Endothelial cell of umbilical vein (primary cell): ENCODE measurements around the gene LGALS14. TPM values are rescaled to one million over a fixed set of nuclear protein-coding genes. Genes with fewer than 3 reads are reported as not detected.

Experiments
- BruUV-seq: library from RNA; stranded (reverse); fragments of 400-500 nt; replicated peaks from 2 replicates; lab custom pipeline; 2021; lab: Mats Ljungman, UMichigan
- CTCF ChIA-PET: fragments of 300-600, 350-600 bp; sonication (Branson Sonifier 250); formaldehyde crosslinking; loops from one replicate; lab custom pipeline; 2021; ENCODE audit warnings: antibody characterized with exemption, inconsistent platforms; lab: Charles Lee
- POLR2A ChIA-PET: fragments of 300-600, 350-600 bp; sonication (Branson Sonifier 250); formaldehyde crosslinking; loops from one replicate; lab custom pipeline; 2021; ENCODE audit warnings: antibody characterized with exemption, inconsistent platforms; lab: Charles Lee
- DNase-seq: peaks from one replicate; pipeline ENCODE4 v3.0.0-alpha.2; 2011; ENCODE audit warnings: low read depth, low spot score
- FAIRE-seq: peaks from 2 replicates; lab custom pipeline; 2011; peaks lifted over from hg19 to GRCh38; lab: Jason Lieb, UNC
- H2AFZ ChIP-seq: 2 replicates; pipeline ENCODE4 v1.6.0; 2012; ENCODE audit warnings: low read depth, low read length, control low read depth, inconsistent platforms
- H3K27ac ChIP-seq: 2 replicates; pipeline ENCODE4 v1.5.1; 2011; ENCODE audit warnings: low read depth, mild to moderate bottlenecking, control low read depth, low read length, moderate library complexity; ENCODE audit not compliant: insufficient read depth
- H3K27me3 ChIP-seq, 2 experiments: 2 replicates each; pipeline versions ENCODE4 v1.6.0 to v1.6.1; 2011; ENCODE audit warnings: low read length in 2 of 2, mixed read lengths in 1 of 2; ENCODE audit not compliant: control insufficient read depth in 2 of 2, insufficient read depth in 2 of 2
- H3K36me3 ChIP-seq, 2 experiments: 2 replicates in 1 of 2; 3 replicates in 1 of 2; pipeline ENCODE4 v1.5.1; 2011; ENCODE audit warnings: low read length in 2 of 2, mild to moderate bottlenecking in 1 of 2, moderate library complexity in 1 of 2; ENCODE audit not compliant: control insufficient read depth in 2 of 2, insufficient read depth in 2 of 2; ENCODE audit errors: extremely low read depth in 1 of 2
- H3K4me1 ChIP-seq: 3 replicates; pipeline ENCODE4 v1.5.1; 2011; ENCODE audit warnings: mild to moderate bottlenecking, low read length; ENCODE audit not compliant: control insufficient read depth, insufficient read depth; ENCODE audit errors: extremely low read depth
- H3K4me2 ChIP-seq: 2 replicates; pipeline ENCODE4 v1.6.1; 2011; ENCODE audit warnings: low read length, control low read depth, mixed read lengths; ENCODE audit not compliant: insufficient read depth
- H3K4me3 ChIP-seq, 3 experiments: fragments of 200-600 bp in 1 of 3; sonication (generic), shearing (Covaris generic) in 1 of 3; replicated peaks in 1 of 3; 2 replicates each; pipeline ENCODE4 v1.5.1; 2011 to 2016; ENCODE audit warnings: control low read depth in 3 of 3, low read length in 3 of 3, mild to moderate bottlenecking in 2 of 3, inconsistent platforms in 1 of 3, low read depth in 1 of 3, moderate library complexity in 1 of 3; ENCODE audit not compliant: insufficient read depth in 1 of 3
- H3K79me2 ChIP-seq: 2 replicates; pipeline ENCODE4 v1.6.0; 2012; ENCODE audit warnings: low read length, inconsistent platforms; ENCODE audit not compliant: control insufficient read depth, insufficient read depth
- H3K9ac ChIP-seq: replicated peaks from 2 replicates; pipeline ENCODE3; 2011; ENCODE audit warnings: low read length, control low read depth; ENCODE audit not compliant: insufficient read depth; ENCODE audit errors: extremely low read depth
- H3K9me1 ChIP-seq: replicated peaks from 3 replicates; pipeline ENCODE4 v1.6.0; 2011; ENCODE audit warnings: mild to moderate bottlenecking, low read length; ENCODE audit not compliant: control insufficient read depth, insufficient read depth; ENCODE audit errors: extremely low read depth
- H3K9me3 ChIP-seq: replicated peaks from 2 replicates; pipeline ENCODE4 v1.5.1; 2012; ENCODE audit warnings: low read length, inconsistent platforms; ENCODE audit not compliant: control insufficient read depth, insufficient read depth
- H4K20me1 ChIP-seq: replicated peaks from 2 replicates; pipeline ENCODE3; 2011; ENCODE audit warnings: mild to moderate bottlenecking, low read length; ENCODE audit not compliant: control insufficient read depth, insufficient read depth; ENCODE audit errors: extremely low read depth
- EZH2 ChIP-seq: IDR thresholded peaks from 2 replicates; pipeline ENCODE4 v1.6.1; 2012; ENCODE audit warnings: borderline replicate concordance, low read depth, mild to moderate bottlenecking, moderate library complexity, low read length, inconsistent platforms; ENCODE audit not compliant: severe bottlenecking
- FOS ChIP-seq: IDR thresholded peaks from 2 replicates; pipeline ENCODE4 v1.6.1; 2011; ENCODE audit warnings: mild to moderate bottlenecking, low read length, moderate library complexity, borderline replicate concordance; ENCODE audit not compliant: insufficient read depth
- GATA2 ChIP-seq: IDR thresholded peaks from 2 replicates; pipeline ENCODE4 v1.7.0; 2011; ENCODE audit warnings: low read depth, mild to moderate bottlenecking, moderate library complexity, mixed read lengths, low read length; ENCODE audit not compliant: insufficient read length, insufficient read depth
- JUN ChIP-seq: IDR thresholded peaks from 2 replicates; pipeline ENCODE4 v1.6.1; 2011; ENCODE audit warnings: borderline replicate concordance, low read depth; ENCODE audit not compliant: insufficient read length, insufficient read depth
- MYC ChIP-seq: IDR thresholded peaks from one replicate; pipeline ENCODE4 v1.6.1; 2011; ENCODE audit warnings: mild to moderate bottlenecking, low read depth, low read length
- POLR2A ChIP-seq: IDR thresholded peaks from 2 replicates; pipeline ENCODE4 v1.6.1; 2012; ENCODE audit warnings: low read depth, mild to moderate bottlenecking, control low read depth, low read length
- POLR2AphosphoS5 ChIP-seq: IDR thresholded peaks from 2 replicates; pipeline ENCODE4 v1.6.1; 2012; ENCODE audit warnings: low read depth, mild to moderate bottlenecking, control low read depth, low read length, moderate library complexity; ENCODE audit not compliant: insufficient read depth
- dilution Hi-C: fragments of 300-500 bp; cut with MboI; formaldehyde crosslinking; loops from one replicate; pipeline ENCODE4 v1.15.0; 2019; ENCODE audit warnings: low sequenced_read_pairs; ENCODE audit not compliant: extremely low pct_ligation_motif_present
- intact Hi-C: fragments of 100-400 bp; cut with micrococcal nuclease; formaldehyde crosslinking; loops from one replicate; pipeline ENCODE4 v1.10.0; 2022
- polyA plus RNA-seq, 4 experiments: library from polyadenylated mRNA; depleted of rRNA in 3 of 4; stranded (reverse) in 3 of 4; unstranded in 1 of 4; fragments of >200 nt; gene quantifications; 2 replicates each; pipeline versions ENCODE4 v1.2.1 to v1.2.3, GENCODE V29; 2011 to 2012; ENCODE audit warnings: missing spikeins in 1 of 4
- total RNA-seq: library from RNA; stranded (reverse); gene quantifications from 2 replicates; pipeline ENCODE4 v1.2.3, GENCODE V29; 2021
- TF ChIP-seq, protein P1 (sequence below): IDR thresholded peaks from 2 replicates; pipeline ENCODE4 v1.6.1; 2011; ENCODE audit not compliant: insufficient read depth, insufficient read length
- TF ChIP-seq, protein P2 (sequence below), 2 donors: IDR thresholded peaks; 1 replicate in 1 of 2; 2 replicates in 1 of 2; pipeline ENCODE4 v1.5.1; 2011; ENCODE audit warnings: low read length in 2 of 2, mild to moderate bottlenecking in 2 of 2, moderate library complexity in 2 of 2, control low read depth in 1 of 2, inconsistent platforms in 1 of 2, low read depth in 1 of 2; ENCODE audit not compliant: insufficient read depth in 1 of 2; ENCODE audit errors: extremely low read depth in 1 of 2

The LGALS14 gene
- total and polyA plus RNA-seq, 2 donors (not counting 3 experiments of a cell fraction or from before 2014, with no cell fraction given), result not detected

DNA sequence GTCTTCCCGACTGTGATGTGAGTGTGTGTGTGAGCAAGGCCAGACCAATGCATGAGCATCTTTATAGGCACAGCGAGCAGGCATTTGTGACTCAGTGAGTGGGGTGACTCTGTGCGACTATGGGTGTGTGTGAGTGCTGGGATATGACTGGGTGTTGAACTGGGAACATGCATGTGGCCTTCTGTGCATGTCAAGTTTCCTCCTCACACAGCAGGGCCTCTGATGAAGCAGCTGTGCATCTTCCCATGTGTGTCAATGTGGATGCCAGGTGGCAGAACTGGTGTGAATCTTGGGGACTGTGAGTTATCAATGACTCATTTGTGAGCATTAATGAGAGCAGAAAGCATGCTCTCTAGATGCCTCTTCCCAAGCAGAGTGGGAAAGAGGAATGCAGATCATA lies 12.1 kb upstream of the LGALS14 start:
- BruUV-seq, result no TSS peak
- intact Hi-C loops (no loop called here), dilution Hi-C loops (no loop called here)
- H3K4me3 ChIP-seq, result no peak overlapping the region
- no peaks in the 10 kb centered on the region for H4K20me1 ChIP-seq
- H3K9me3 ChIP-seq, result no peaks in the 10 kb centered on the region
- FAIRE-seq (no peak), DNase-seq (no peak)
- H3K9ac ChIP-seq, result no peak overlapping the region
- H3K27me3 ChIP-seq, result peaks cover 0 to 3% of the 10 kb centered on the region in 2 experiments
- H3K27ac ChIP-seq, result no peak overlapping the region
- TF ChIP-seq, protein P1, sequence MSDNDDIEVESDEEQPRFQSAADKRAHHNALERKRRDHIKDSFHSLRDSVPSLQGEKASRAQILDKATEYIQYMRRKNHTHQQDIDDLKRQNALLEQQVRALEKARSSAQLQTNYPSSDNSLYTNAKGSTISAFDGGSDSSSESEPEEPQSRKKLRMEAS, result no peak
- no peak for TF ChIP-seq GATA2
- no peak for TF ChIP-seq POLR2AphosphoS5
- TF ChIP-seq, protein P2, sequence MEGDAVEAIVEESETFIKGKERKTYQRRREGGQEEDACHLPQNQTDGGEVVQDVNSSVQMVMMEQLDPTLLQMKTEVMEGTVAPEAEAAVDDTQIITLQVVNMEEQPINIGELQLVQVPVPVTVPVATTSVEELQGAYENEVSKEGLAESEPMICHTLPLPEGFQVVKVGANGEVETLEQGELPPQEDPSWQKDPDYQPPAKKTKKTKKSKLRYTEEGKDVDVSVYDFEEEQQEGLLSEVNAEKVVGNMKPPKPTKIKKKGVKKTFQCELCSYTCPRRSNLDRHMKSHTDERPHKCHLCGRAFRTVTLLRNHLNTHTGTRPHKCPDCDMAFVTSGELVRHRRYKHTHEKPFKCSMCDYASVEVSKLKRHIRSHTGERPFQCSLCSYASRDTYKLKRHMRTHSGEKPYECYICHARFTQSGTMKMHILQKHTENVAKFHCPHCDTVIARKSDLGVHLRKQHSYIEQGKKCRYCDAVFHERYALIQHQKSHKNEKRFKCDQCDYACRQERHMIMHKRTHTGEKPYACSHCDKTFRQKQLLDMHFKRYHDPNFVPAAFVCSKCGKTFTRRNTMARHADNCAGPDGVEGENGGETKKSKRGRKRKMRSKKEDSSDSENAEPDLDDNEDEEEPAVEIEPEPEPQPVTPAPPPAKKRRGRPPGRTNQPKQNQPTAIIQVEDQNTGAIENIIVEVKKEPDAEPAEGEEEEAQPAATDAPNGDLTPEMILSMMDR (IDR thresholded peaks at IDR 0.05; ENCODE audit: extremely low read depth in 1 of 2, insufficient read depth in 1 of 2, low read depth in 1 of 2, low read length in 2 of 2), result no peak
- no peak for TF ChIP-seq MYC
- no peak for TF ChIP-seq POLR2A
- TF ChIP-seq JUN, result no peak
- TF ChIP-seq FOS, result no peak
- TF ChIP-seq EZH2, result no peak
- no peak overlapping the region for H3K4me2 ChIP-seq
- no peaks in the 10 kb centered on the region for H3K36me3 ChIP-seq
- ChIA-PET POLR2A (no interaction called here), CTCF (no interaction called here)
- no peaks in the 10 kb centered on the region for H3K4me1 ChIP-seq
- H3K9me1 ChIP-seq, result no peaks in the 10 kb centered on the region
- no peaks in the 10 kb centered on the region for H3K79me2 ChIP-seq
- H2AFZ ChIP-seq, result no peak overlapping the region
